Endothelial cell of umbilical vein (primary cell): Measurements from ENCODE around the gene CBL. TPM values are rescaled to one million over a fixed set of nuclear protein-coding genes. Genes with fewer than 3 reads are reported as not detected.

Experiments used
- BruUV-seq: library from RNA; stranded (reverse); fragments of 400-500 nt; replicated peaks from 2 replicates; lab custom pipeline; 2021; lab: Mats Ljungman, UMichigan
- CTCF ChIA-PET: fragments of 300-600, 350-600 bp; sonication (Branson Sonifier 250); formaldehyde crosslinking; loops from one replicate; lab custom pipeline; 2021; ENCODE audit warnings: antibody characterized with exemption, inconsistent platforms; lab: Charles Lee
- POLR2A ChIA-PET: fragments of 300-600, 350-600 bp; sonication (Branson Sonifier 250); formaldehyde crosslinking; loops from one replicate; lab custom pipeline; 2021; ENCODE audit warnings: antibody characterized with exemption, inconsistent platforms; lab: Charles Lee
- DNase-seq: peaks from one replicate; pipeline ENCODE4 v3.0.0-alpha.2; 2011; ENCODE audit warnings: low read depth, low spot score
- FAIRE-seq: peaks from 2 replicates; lab custom pipeline; 2011; peaks lifted over from hg19 to GRCh38; lab: Jason Lieb, UNC
- H2AFZ ChIP-seq: 2 replicates; pipeline ENCODE4 v1.6.0; 2012; ENCODE audit warnings: low read depth, low read length, control low read depth, inconsistent platforms
- H3K27ac ChIP-seq: 2 replicates; pipeline ENCODE4 v1.5.1; 2011; ENCODE audit warnings: low read depth, mild to moderate bottlenecking, control low read depth, low read length, moderate library complexity; ENCODE audit not compliant: insufficient read depth
- H3K27me3 ChIP-seq, 2 experiments: 2 replicates each; pipeline versions ENCODE4 v1.6.0 to v1.6.1; 2011; ENCODE audit warnings: low read length in 2 of 2, mixed read lengths in 1 of 2; ENCODE audit not compliant: control insufficient read depth in 2 of 2, insufficient read depth in 2 of 2
- H3K36me3 ChIP-seq, 2 experiments: 2 replicates in 1 of 2; 3 replicates in 1 of 2; pipeline ENCODE4 v1.5.1; 2011; ENCODE audit warnings: low read length in 2 of 2, mild to moderate bottlenecking in 1 of 2, moderate library complexity in 1 of 2; ENCODE audit not compliant: control insufficient read depth in 2 of 2, insufficient read depth in 2 of 2; ENCODE audit errors: extremely low read depth in 1 of 2
- H3K4me1 ChIP-seq: 3 replicates; pipeline ENCODE4 v1.5.1; 2011; ENCODE audit warnings: mild to moderate bottlenecking, low read length; ENCODE audit not compliant: control insufficient read depth, insufficient read depth; ENCODE audit errors: extremely low read depth
- H3K4me2 ChIP-seq: 2 replicates; pipeline ENCODE4 v1.6.1; 2011; ENCODE audit warnings: low read length, control low read depth, mixed read lengths; ENCODE audit not compliant: insufficient read depth
- H3K4me3 ChIP-seq, 3 experiments: fragments of 200-600 bp in 1 of 3; sonication (generic), shearing (Covaris generic) in 1 of 3; replicated peaks in 1 of 3; 2 replicates each; pipeline ENCODE4 v1.5.1; 2011 to 2016; ENCODE audit warnings: control low read depth in 3 of 3, low read length in 3 of 3, mild to moderate bottlenecking in 2 of 3, inconsistent platforms in 1 of 3, low read depth in 1 of 3, moderate library complexity in 1 of 3; ENCODE audit not compliant: insufficient read depth in 1 of 3
- H3K79me2 ChIP-seq: 2 replicates; pipeline ENCODE4 v1.6.0; 2012; ENCODE audit warnings: low read length, inconsistent platforms; ENCODE audit not compliant: control insufficient read depth, insufficient read depth
- H3K9ac ChIP-seq: replicated peaks from 2 replicates; pipeline ENCODE3; 2011; ENCODE audit warnings: low read length, control low read depth; ENCODE audit not compliant: insufficient read depth; ENCODE audit errors: extremely low read depth
- H3K9me1 ChIP-seq: replicated peaks from 3 replicates; pipeline ENCODE4 v1.6.0; 2011; ENCODE audit warnings: mild to moderate bottlenecking, low read length; ENCODE audit not compliant: control insufficient read depth, insufficient read depth; ENCODE audit errors: extremely low read depth
- H3K9me3 ChIP-seq: replicated peaks from 2 replicates; pipeline ENCODE4 v1.5.1; 2012; ENCODE audit warnings: low read length, inconsistent platforms; ENCODE audit not compliant: control insufficient read depth, insufficient read depth
- H4K20me1 ChIP-seq: replicated peaks from 2 replicates; pipeline ENCODE3; 2011; ENCODE audit warnings: mild to moderate bottlenecking, low read length; ENCODE audit not compliant: control insufficient read depth, insufficient read depth; ENCODE audit errors: extremely low read depth
- CTCF ChIP-seq, 2 donors: IDR thresholded peaks; 1 replicate in 1 of 2; 2 replicates in 1 of 2; pipeline ENCODE4 v1.5.1; 2011; ENCODE audit warnings: low read length in 2 of 2, mild to moderate bottlenecking in 2 of 2, moderate library complexity in 2 of 2, control low read depth in 1 of 2, inconsistent platforms in 1 of 2, low read depth in 1 of 2; ENCODE audit not compliant: insufficient read depth in 1 of 2; ENCODE audit errors: extremely low read depth in 1 of 2
- EZH2 ChIP-seq: IDR thresholded peaks from 2 replicates; pipeline ENCODE4 v1.6.1; 2012; ENCODE audit warnings: borderline replicate concordance, low read depth, mild to moderate bottlenecking, moderate library complexity, low read length, inconsistent platforms; ENCODE audit not compliant: severe bottlenecking
- FOS ChIP-seq: IDR thresholded peaks from 2 replicates; pipeline ENCODE4 v1.6.1; 2011; ENCODE audit warnings: mild to moderate bottlenecking, low read length, moderate library complexity, borderline replicate concordance; ENCODE audit not compliant: insufficient read depth
- GATA2 ChIP-seq: IDR thresholded peaks from 2 replicates; pipeline ENCODE4 v1.7.0; 2011; ENCODE audit warnings: low read depth, mild to moderate bottlenecking, moderate library complexity, mixed read lengths, low read length; ENCODE audit not compliant: insufficient read length, insufficient read depth
- JUN ChIP-seq: IDR thresholded peaks from 2 replicates; pipeline ENCODE4 v1.6.1; 2011; ENCODE audit warnings: borderline replicate concordance, low read depth; ENCODE audit not compliant: insufficient read length, insufficient read depth
- MAX ChIP-seq: IDR thresholded peaks from 2 replicates; pipeline ENCODE4 v1.6.1; 2011; ENCODE audit not compliant: insufficient read depth, insufficient read length
- MYC ChIP-seq: IDR thresholded peaks from one replicate; pipeline ENCODE4 v1.6.1; 2011; ENCODE audit warnings: mild to moderate bottlenecking, low read depth, low read length
- POLR2A ChIP-seq: IDR thresholded peaks from 2 replicates; pipeline ENCODE4 v1.6.1; 2012; ENCODE audit warnings: low read depth, mild to moderate bottlenecking, control low read depth, low read length
- POLR2AphosphoS5 ChIP-seq: IDR thresholded peaks from 2 replicates; pipeline ENCODE4 v1.6.1; 2012; ENCODE audit warnings: low read depth, mild to moderate bottlenecking, control low read depth, low read length, moderate library complexity; ENCODE audit not compliant: insufficient read depth
- dilution Hi-C: fragments of 300-500 bp; cut with MboI; formaldehyde crosslinking; loops from one replicate; pipeline ENCODE4 v1.15.0; 2019; ENCODE audit warnings: low sequenced_read_pairs; ENCODE audit not compliant: extremely low pct_ligation_motif_present
- intact Hi-C: fragments of 100-400 bp; cut with micrococcal nuclease; formaldehyde crosslinking; loops from one replicate; pipeline ENCODE4 v1.10.0; 2022
- polyA plus RNA-seq, 4 experiments: library from polyadenylated mRNA; depleted of rRNA in 3 of 4; stranded (reverse) in 3 of 4; unstranded in 1 of 4; fragments of >200 nt; gene quantifications; 2 replicates each; pipeline versions ENCODE4 v1.2.1 to v1.2.3, GENCODE V29; 2011 to 2012; ENCODE audit warnings: missing spikeins in 1 of 4
- total RNA-seq: library from RNA; stranded (reverse); gene quantifications from 2 replicates; pipeline ENCODE4 v1.2.3, GENCODE V29; 2021

The CBL gene
- total and polyA plus RNA-seq, 2 donors (not counting 3 experiments of a cell fraction or from before 2014, with no cell fraction given) = 15.5 to 41.5 TPM

- intact Hi-C loops = no loop called here
- ChIA-PET CTCF (interaction anchor here (0.9 to 6.2 kb wide), 2 partner anchors 12 to 17 kb away, joined by 3 to 55 read pairs; no protein-coding TSS in a partner anchor), POLR2A (no interaction called here)
- DNase-seq = no peak
- H3K4me3 ChIP-seq = no peak overlapping the region
- no peak overlapping the region for H3K27ac ChIP-seq
- FAIRE-seq = no peak
- no TSS peak for BruUV-seq
- H3K9me1 ChIP-seq = no peaks in the 10 kb centered on the region
- peaks cover 0 to 3% of the 10 kb centered on the region in 2 experiments for H3K27me3 ChIP-seq
- peaks cover 9% of the 10 kb centered on the region for H3K4me1 ChIP-seq
- H3K36me3 ChIP-seq = no peaks in the 10 kb centered on the region
- no peaks in the 10 kb centered on the region for H4K20me1 ChIP-seq
- H3K9me3 ChIP-seq = no peaks in the 10 kb centered on the region
- no peak for TF ChIP-seq EZH2
- TF ChIP-seq JUN = no peak
- no peak for TF ChIP-seq FOS
- TF ChIP-seq MAX = no peak
- TF ChIP-seq POLR2AphosphoS5 = no peak
- no peak for TF ChIP-seq POLR2A
- no peak for TF ChIP-seq CTCF (IDR thresholded peaks at IDR 0.05; ENCODE audit: extremely low read depth in 1 of 2, insufficient read depth in 1 of 2, low read depth in 1 of 2, low read length in 2 of 2)
- no peak for TF ChIP-seq GATA2
- TF ChIP-seq MYC = no peak
- H2AFZ ChIP-seq = no peak overlapping the region
- H3K79me2 ChIP-seq = no peaks in the 10 kb centered on the region
- dilution Hi-C loops = no loop called here
- no peak overlapping the region for H3K9ac ChIP-seq
- no peak overlapping the region for H3K4me2 ChIP-seq
These were observed 139.5 kb downstream of the CBL start for GRCh38 chr11:119345685-119346084.
